GM06990 (cell line): ENCODE measurements around the gene MEF2C.

ENCODE experiments used
- DNase-seq: peaks from one replicate; pipeline ENCODE4 v3.0.0-alpha.2; 2011; ENCODE audit not compliant: insufficient read length; ENCODE audit errors: extremely low read depth
- H3K27me3 ChIP-seq: replicated peaks from 2 replicates; pipeline ENCODE4 v1.6.0; 2011; ENCODE audit warnings: low read length; ENCODE audit not compliant: control insufficient read depth, insufficient read depth
- H3K36me3 ChIP-seq: 2 replicates; pipeline ENCODE4 v1.5.1; 2011; ENCODE audit warnings: low read length; ENCODE audit not compliant: control insufficient read depth, insufficient read depth
- H3K4me3 ChIP-seq: replicated peaks from 2 replicates; pipeline ENCODE4 v1.5.1; 2011; ENCODE audit warnings: low read depth, mild to moderate bottlenecking, control low read depth, low read length
- TF ChIP-seq, protein P1 (sequence below): IDR thresholded peaks from 2 replicates; pipeline ENCODE4 v1.5.1; 2011; ENCODE audit warnings: low read length, control low read depth, mild to moderate bottlenecking, inconsistent platforms; ENCODE audit not compliant: insufficient read depth, poor library complexity, severe bottlenecking

MEF2C gene

DNA sequence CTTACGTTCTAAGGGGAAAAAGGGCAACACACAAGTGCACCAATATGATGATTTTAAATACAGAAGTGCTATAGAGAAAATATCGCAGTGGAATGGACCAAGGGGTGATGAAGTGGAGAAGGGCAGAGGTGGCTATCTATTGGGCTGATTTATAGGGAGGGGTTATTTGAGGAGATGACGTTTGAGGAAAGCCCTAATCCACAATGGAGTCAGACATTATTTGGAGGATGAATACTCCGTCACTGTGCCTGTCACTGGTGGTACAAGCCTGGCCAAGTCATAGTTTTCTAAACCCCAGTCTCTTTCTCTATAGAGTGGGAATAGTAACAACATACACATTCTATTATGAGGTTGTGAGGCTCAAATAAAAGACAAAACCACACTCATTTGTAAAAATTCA, 48.5 kb downstream of the MEF2C start:
- H3K36me3 ChIP-seq, result no peaks in the 10 kb centered on the region
- DNase-seq, result no peak
- no peaks in the 10 kb centered on the region for H3K27me3 ChIP-seq
- no peak overlapping the region; the same call in 1 of the 2 replicates for H3K4me3 ChIP-seq
- TF ChIP-seq, protein P1, sequence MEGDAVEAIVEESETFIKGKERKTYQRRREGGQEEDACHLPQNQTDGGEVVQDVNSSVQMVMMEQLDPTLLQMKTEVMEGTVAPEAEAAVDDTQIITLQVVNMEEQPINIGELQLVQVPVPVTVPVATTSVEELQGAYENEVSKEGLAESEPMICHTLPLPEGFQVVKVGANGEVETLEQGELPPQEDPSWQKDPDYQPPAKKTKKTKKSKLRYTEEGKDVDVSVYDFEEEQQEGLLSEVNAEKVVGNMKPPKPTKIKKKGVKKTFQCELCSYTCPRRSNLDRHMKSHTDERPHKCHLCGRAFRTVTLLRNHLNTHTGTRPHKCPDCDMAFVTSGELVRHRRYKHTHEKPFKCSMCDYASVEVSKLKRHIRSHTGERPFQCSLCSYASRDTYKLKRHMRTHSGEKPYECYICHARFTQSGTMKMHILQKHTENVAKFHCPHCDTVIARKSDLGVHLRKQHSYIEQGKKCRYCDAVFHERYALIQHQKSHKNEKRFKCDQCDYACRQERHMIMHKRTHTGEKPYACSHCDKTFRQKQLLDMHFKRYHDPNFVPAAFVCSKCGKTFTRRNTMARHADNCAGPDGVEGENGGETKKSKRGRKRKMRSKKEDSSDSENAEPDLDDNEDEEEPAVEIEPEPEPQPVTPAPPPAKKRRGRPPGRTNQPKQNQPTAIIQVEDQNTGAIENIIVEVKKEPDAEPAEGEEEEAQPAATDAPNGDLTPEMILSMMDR, result no peak

DNA sequence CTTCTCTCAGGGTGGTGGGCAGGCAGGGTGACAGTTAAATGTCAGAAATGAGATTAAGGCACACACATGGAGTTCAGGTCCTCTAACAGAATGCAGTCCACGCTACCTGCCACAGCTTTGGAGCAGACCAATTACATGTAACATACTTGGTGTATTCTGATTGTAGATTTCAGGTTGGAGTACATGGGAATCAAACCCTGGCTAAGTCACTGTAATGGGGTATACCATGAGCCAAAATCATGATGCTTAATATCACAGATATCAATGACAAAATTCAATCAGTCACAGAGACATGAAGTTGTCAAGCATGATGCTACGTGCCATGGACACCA, 48.9 kb downstream of the MEF2C start:
- no peaks in the 10 kb centered on the region for H3K27me3 ChIP-seq
- TF ChIP-seq, protein P1, result no peak
- H3K4me3 ChIP-seq, result peak overlapping the region; percentile 45
- no peak for DNase-seq
- no peaks in the 10 kb centered on the region for H3K36me3 ChIP-seq

DNA sequence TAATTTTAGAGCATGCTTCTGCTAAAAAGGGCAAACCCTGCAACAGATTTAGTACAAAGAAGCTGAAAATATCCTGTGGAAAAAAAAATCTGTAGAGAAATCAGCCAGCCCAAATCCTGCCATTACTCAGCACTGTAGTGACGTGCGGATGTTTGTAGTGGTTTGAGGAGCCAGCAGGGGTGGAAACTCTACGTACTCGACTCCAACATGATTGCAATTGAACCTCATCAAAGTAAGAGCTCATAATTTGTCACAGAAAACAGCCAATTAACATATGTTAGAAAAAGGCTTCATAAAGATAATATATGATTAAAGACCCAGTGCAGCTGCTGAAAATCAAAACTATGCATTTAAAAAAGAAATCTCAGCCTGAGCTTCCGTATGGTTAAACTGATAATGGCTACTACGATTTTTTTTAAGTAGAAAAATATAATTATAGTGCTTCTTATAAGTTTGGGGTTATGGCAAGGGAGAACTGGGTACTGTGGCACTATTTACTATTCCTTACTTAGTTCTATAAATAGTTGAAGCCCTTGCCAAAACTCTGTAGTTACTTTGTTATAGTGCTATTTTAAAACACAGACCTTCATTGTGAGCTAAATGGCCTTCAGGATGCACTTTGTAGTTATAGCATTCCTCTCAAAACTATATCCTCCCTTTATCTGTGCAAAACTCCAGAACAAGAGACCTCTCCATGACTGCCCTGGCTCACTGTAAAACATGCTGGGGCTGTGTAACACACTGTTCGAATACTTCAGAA, 49.4 kb downstream of the MEF2C start:
- TF ChIP-seq, protein P1, result no peak
- Histone ChIP-seq H3K27me3 (no peaks in the 10 kb centered on the region), H3K36me3 (no peaks in the 10 kb centered on the region), H3K4me3 (peak overlapping the region; percentile 45)
- no peak for DNase-seq

DNA sequence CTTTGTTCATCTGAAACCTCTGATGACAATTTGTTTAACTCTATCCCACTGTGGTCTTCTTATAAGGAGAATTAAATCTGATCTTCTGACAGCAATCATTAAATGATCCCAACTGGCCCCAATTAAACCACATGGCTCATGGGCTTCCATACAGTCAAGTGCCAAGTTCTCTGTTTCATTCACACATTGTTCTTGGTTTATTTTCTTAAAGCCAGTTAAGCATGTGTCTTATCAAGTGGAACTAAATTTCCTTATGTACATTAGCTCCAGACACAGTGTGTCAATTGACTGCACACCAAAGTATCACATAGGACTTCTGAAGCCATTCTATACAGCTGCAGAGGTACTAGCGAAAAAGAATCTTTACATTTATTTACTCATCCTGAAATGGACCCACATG, 51.2 kb downstream of the MEF2C start:
- H3K27me3 ChIP-seq, result no peaks in the 10 kb centered on the region
- no peak for DNase-seq
- H3K36me3 ChIP-seq, result no peaks in the 10 kb centered on the region
- H3K4me3 ChIP-seq, result no peak overlapping the region
- TF ChIP-seq, protein P1, result no peak

DNA sequence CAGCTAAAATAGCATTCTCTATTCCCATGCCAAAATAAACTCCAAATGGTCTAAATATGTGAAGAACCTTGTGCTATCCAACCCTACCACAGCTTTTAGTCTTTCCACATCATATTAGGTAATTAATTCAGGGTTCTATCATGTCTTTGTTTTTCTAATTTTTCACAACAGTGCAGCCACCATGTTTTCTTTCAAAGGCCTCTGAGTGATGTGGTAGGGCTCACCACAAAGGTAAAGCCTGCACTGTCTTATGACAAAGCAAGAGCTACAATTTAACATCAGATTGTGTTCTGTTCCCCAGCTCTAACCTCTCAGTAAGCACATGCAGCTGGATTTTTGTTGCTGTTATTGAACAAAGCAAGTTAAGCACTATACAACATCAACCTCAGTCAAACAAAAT, 52.4 kb downstream of the MEF2C start:
- Histone ChIP-seq H3K36me3 (no peaks in the 10 kb centered on the region), H3K27me3 (no peaks in the 10 kb centered on the region), H3K4me3 (peak overlapping the region; percentile 44)
- TF ChIP-seq, protein P1, result no peak
- DNase-seq, result no peak

DNA sequence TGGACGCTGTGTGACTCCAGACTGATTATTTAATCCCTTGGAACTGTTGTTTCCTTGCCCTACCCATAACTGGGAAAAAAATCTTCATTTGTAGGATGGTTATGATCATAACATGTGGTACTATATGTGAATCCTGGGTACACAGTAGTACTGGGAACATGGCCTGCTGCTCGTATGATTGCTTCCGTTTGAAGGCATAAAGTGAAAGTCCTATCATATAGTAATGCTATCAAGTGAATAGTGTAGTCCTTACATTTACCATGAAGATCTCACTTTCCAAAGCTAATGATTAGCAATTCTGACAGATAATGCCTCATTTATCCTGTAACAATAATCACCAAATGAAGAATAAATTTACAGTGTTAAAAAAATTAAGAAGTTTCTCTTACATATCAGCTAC, 53.2 kb downstream of the MEF2C start:
- DNase-seq, result no peak
- H3K4me3 ChIP-seq, result peak overlapping the region; percentile 44
- TF ChIP-seq, protein P1, result no peak

More for the DNA sequence above, 53.2 kb downstream of the MEF2C start:
- Histone ChIP-seq H3K27me3 (no peaks in the 10 kb centered on the region), H3K36me3 (no peaks in the 10 kb centered on the region)
